Spleen (tissue), 11 donors: ENCODE data around the gene ZNF524. TPM values are rescaled to one million over a fixed set of nuclear protein-coding genes. Genes with fewer than 3 reads are reported as not detected.

Source experiments
- DNase-seq: peaks from one replicate; pipeline ENCODE4 v3.0.0-alpha.2; 2020
- H3K27ac ChIP-seq, 8 donors: fragments of 200-600 bp; sonication (generic) in 7 of 8; 1 replicate in 4 of 8; 2 replicates in 4 of 8; pipeline versions ENCODE4 v1.5.0 to v1.8.0; 2016 to 2021; ENCODE audit warnings: inconsistent platforms in 4 of 8, mild to moderate bottlenecking in 4 of 8, moderate library complexity in 1 of 8
- H3K27me3 ChIP-seq, 7 donors: fragments of 200-600 bp; sonication (generic) in 6 of 7; replicated peaks in 1 of 7; 1 replicate in 4 of 7; 2 replicates in 3 of 7; pipeline versions ENCODE4 v1.5.0 to v1.8.0; 2016 to 2021; ENCODE audit warnings: inconsistent platforms in 3 of 7, mild to moderate bottlenecking in 1 of 7
- H3K36me3 ChIP-seq, 6 donors: fragments of 200-600 bp; sonication (generic) in 5 of 6; 1 replicate in 4 of 6; 2 replicates in 2 of 6; pipeline versions ENCODE4 v1.5.0 to v1.8.0; 2016 to 2021; ENCODE audit warnings: inconsistent platforms in 2 of 6
- H3K4me1 ChIP-seq, 6 donors: fragments of 200-600 bp; sonication (generic) in 5 of 6; 1 replicate in 3 of 6; 2 replicates in 3 of 6; pipeline versions ENCODE4 v1.5.0 to v1.8.0; 2016 to 2021; ENCODE audit warnings: inconsistent platforms in 3 of 6
- H3K4me3 ChIP-seq, 8 donors: fragments of 200-600 bp; sonication (generic) in 7 of 8; 1 replicate in 4 of 8; 2 replicates in 4 of 8; pipeline versions ENCODE4 v1.5.0 to v1.8.0; 2016 to 2021; ENCODE audit warnings: inconsistent platforms in 4 of 8, mild to moderate bottlenecking in 4 of 8, moderate library complexity in 2 of 8
- H3K9me3 ChIP-seq, 8 donors: fragments of 200-600 bp; sonication (generic) in 7 of 8; 1 replicate in 4 of 8; 2 replicates in 4 of 8; pipeline versions ENCODE4 v1.5.0 to v1.8.0; 2016 to 2021; ENCODE audit warnings: inconsistent platforms in 4 of 8
- POLR2A ChIP-seq, 3 donors: fragments of 450-650 bp; IDR thresholded peaks; one replicate each; pipeline ENCODE4 v1.5.1; 2017; ENCODE audit warnings: antibody characterized with exemption in 3 of 3, mild to moderate bottlenecking in 1 of 3
- POLR2AphosphoS5 ChIP-seq, 3 donors: sonication (generic); formaldehyde crosslinking; IDR thresholded peaks; one replicate each; pipeline ENCODE4 v1.5.1; 2017; ENCODE audit warnings: antibody characterized with exemption in 3 of 3
- WGBS, 5 donors: extraction: QIAGEN DNeasy Blood & Tissue Kit in 3 of 5; methylation state at CpG; one replicate each; pipeline versions ENCODE4 v1.1.5 to v1.1.7; 2013 to 2018; 5-methylcytosine and 5-hydroxymethylcytosine counted together
- intact Hi-C: fragments of 100-400 bp; cut with DNase I; formaldehyde crosslinking; loops from one replicate; pipeline ENCODE4 v1.15.0; 2023; ENCODE audit warnings: low total_unique reads
- polyA plus RNA-seq, 3 donors: library from polyadenylated mRNA; stranded (reverse); fragments of 200-250 nt; gene quantifications; one replicate each; pipeline ENCODE4 v1.2.1, GENCODE V29; 2013
- total RNA-seq, 7 donors: library from RNA; depleted of rRNA in 3 of 7; stranded (reverse); fragments of >200 nt in 3 of 7; fragmentation: NEBNext Ultra II Directional in 4 of 7; extraction: Animal tissue kit (Norgen Biotek cat#: 25700) in 4 of 7; gene quantifications; one replicate each; pipeline versions ENCODE4 v1.1.0 to v1.2.1, GENCODE V29; 2016 to 2021
- TF ChIP-seq, protein P1 (sequence below), 11 experiments: fragments of 200-600 bp in 7 of 11; fragments of 450-650 bp in 4 of 11; sonication (generic) in 4 of 11; IDR thresholded peaks in 8 of 11; conservative IDR thresholded peaks in 3 of 11; 1 replicate in 7 of 11; 2 replicates in 4 of 11; pipeline versions ENCODE4 v1.4.0 to v1.8.0; 2016 to 2021; ENCODE audit warnings: antibody characterized with exemption in 11 of 11, inconsistent platforms in 4 of 11, mild to moderate bottlenecking in 1 of 11
- donor health status: healthy with polysubstance abuse.
- donor health status: DM: no; HTN: no; CAD: no; lungs with moderate emphysema.
- donor health status: DM: no; HTN: no; CAD: no.
- donor health status: Bipolar disorder and iron deficiency.
- donor health status: healthy.
- donor health status: DM: no; HTN: no; CAD: no.
- donor health status: DM: yes; HTN: yes; CAD: no.

ZNF524 gene
- total and polyA plus RNA-seq, 10 donors: 19.7 to 57.8 (median 30.2) TPM

DNA sequence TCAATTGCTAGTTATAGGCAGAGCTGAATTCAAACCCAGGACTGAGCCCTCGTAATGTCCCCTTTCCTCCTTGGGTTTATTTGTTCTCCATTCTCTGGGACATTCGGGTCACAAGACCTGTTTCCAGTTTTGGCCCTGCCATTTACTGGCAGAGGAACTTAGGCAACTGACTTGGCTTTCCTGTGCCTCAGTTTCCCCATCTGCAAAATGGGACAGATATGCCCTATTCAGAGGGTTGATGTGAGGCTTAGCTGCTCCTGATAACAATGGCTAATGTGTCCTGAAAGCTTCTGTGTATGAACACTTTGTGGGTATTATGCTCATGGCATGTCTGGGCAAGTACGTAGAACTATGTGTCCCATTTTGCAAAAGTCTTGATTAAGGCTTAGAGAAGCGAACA is 996 bp downstream of the ZNF524 start:
- intact Hi-C loops: no loop called here
- H3K27me3 ChIP-seq: no peaks in the 10 kb centered on the region
- 63 to 79% (median 66%) methylated on average over 4 of the region's 4 CpGs for WGBS, 5 donors
- no peak for DNase-seq
- H3K9me3 ChIP-seq: no peaks in the 10 kb centered on the region
- peaks cover 5 to 64% (median 46%) of the 10 kb centered on the region in 6 donors for H3K4me1 ChIP-seq
- peaks cover 0 to 31% (median 16%) of the 10 kb centered on the region in 6 donors for H3K36me3 ChIP-seq
- H3K4me3 ChIP-seq: peak overlapping the region; percentile 41 to 88 (median 81)
- peak overlapping the region; percentile 92 to 99 (median 97) for H3K27ac ChIP-seq
- TF ChIP-seq POLR2A (IDR thresholded peaks at IDR 0.05) (no peak), POLR2AphosphoS5 (IDR thresholded peaks at IDR 0.05) (no peak)
- TF ChIP-seq, protein P1, sequence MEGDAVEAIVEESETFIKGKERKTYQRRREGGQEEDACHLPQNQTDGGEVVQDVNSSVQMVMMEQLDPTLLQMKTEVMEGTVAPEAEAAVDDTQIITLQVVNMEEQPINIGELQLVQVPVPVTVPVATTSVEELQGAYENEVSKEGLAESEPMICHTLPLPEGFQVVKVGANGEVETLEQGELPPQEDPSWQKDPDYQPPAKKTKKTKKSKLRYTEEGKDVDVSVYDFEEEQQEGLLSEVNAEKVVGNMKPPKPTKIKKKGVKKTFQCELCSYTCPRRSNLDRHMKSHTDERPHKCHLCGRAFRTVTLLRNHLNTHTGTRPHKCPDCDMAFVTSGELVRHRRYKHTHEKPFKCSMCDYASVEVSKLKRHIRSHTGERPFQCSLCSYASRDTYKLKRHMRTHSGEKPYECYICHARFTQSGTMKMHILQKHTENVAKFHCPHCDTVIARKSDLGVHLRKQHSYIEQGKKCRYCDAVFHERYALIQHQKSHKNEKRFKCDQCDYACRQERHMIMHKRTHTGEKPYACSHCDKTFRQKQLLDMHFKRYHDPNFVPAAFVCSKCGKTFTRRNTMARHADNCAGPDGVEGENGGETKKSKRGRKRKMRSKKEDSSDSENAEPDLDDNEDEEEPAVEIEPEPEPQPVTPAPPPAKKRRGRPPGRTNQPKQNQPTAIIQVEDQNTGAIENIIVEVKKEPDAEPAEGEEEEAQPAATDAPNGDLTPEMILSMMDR (IDR thresholded peaks at IDR 0.05 in 8 of 11, conservative IDR thresholded peaks at IDR 0.05 in 3 of 11): no peak

DNA sequence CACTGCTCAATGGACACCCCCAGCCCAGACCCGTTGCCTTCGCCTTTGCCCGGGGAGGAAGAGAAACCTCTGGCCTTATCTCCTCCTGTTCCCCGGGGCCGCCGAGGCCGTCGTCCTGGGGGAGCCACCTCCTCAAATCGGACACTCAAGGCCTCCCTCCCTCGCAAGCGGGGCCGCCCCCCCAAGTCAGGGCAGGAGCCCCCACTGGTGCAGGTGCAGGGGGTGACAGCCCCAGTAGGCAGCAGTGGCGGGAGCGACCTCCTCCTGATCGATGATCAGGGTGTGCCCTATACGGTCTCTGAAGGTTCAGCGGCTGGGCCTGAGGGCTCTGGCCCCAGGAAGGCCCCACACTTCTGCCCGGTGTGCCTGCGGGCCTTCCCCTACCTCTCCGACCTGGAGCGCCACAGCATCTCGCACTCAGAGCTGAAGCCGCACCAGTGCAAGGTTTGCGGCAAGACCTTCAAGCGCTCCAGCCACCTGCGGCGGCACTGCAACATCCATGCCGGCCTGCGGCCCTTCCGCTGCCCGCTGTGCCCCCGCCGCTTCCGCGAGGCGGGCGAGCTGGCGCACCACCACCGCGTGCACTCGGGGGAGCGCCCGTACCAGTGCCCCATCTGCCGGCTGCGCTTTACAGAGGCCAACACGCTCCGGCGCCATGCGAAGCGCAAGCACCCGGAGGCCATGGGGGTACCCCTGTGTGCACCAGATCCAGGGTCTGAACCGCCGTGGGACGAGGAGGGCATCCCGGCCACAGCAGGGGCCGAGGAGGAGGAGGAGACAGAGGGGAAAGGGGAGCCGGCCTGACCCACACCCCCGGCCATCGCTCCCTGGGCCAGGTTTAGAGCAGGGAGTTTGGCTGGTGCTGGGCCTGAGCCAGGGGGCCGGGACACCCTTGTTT is 2.3 kb downstream of the ZNF524 start:
- no peaks in the 10 kb centered on the region for H3K27me3 ChIP-seq
- intact Hi-C loops: no loop called here
- TF ChIP-seq, protein P1 (IDR thresholded peaks at IDR 0.05 in 8 of 11, conservative IDR thresholded peaks at IDR 0.05 in 3 of 11): no peak
- TF ChIP-seq POLR2AphosphoS5 (IDR thresholded peaks at IDR 0.05) (no peak), POLR2A (IDR thresholded peaks at IDR 0.05) (no peak)
- peak overlapping the region in 1 of 8 donors; percentile 5 for H3K4me3 ChIP-seq
- DNase-seq: peak; percentile 87
- peak overlapping the region in 2 of 8 donors; percentile 98 for H3K27ac ChIP-seq
- H3K4me1 ChIP-seq: peaks cover 15 to 77% (median 57%) of the 10 kb centered on the region in 6 donors
- WGBS, 5 donors: 95 to 97% (median 95%) methylated on average over 54 to 60 of the region's 60 CpGs
- H3K9me3 ChIP-seq: no peaks in the 10 kb centered on the region
- H3K36me3 ChIP-seq: peaks cover 0 to 25% (median 5%) of the 10 kb centered on the region in 6 donors

DNA sequence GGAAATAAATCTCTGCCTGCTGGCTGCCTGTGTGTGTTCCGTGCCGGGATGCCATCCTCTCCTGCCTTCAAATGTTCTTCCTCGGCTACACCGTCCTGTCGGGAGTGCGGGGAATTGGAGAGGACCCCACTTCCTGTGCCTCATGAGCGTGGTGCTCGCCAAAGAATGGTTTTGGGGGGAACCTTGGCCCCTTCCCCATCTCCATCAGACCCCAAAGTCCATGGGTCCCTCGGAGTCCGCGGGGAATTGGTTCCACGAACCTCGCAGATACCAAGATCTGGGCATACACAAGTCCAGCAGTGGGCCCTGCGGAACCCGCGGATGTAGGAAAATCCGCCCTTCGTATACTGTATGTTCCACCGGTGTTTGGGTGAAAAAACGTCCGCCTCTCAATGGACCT is 3.0 kb downstream of the ZNF524 start:
- TF ChIP-seq, protein P1 (IDR thresholded peaks at IDR 0.05 in 8 of 11, conservative IDR thresholded peaks at IDR 0.05 in 3 of 11): no peak
- no peak for TF ChIP-seq POLR2A (IDR thresholded peaks at IDR 0.05)
- TF ChIP-seq POLR2AphosphoS5 (IDR thresholded peaks at IDR 0.05): no peak
- Histone ChIP-seq H3K36me3 (peaks cover 0 to 25% (median 5%) of the 10 kb centered on the region in 6 donors), H3K27me3 (no peaks in the 10 kb centered on the region), H3K4me3 (no peak overlapping the region), H3K27ac (peak overlapping the region in 2 of 8 donors; percentile 97 to 98), H3K4me1 (peaks cover 15 to 82% (median 61%) of the 10 kb centered on the region in 6 donors), H3K9me3 (no peaks in the 10 kb centered on the region)
- DNase-seq: peak; percentile 77
- intact Hi-C loops: no loop called here
- WGBS, 5 donors: 92 to 97% (median 93%) methylated on average over 21 of the region's 21 CpGs
